H9 (cell line): ENCODE data around the gene ZNF556. TPM values are rescaled to one million over a fixed set of nuclear protein-coding genes. Genes with fewer than 3 reads are reported as not detected.

Experiments used
- DNase-seq: peaks from one replicate; pipeline ENCODE4 v3.0.0-alpha.2; 2017
- H2AFZ ChIP-seq: one replicate; pipeline ENCODE4 v1.6.1; 2013; ENCODE audit warnings: mild to moderate bottlenecking, low read length, control low read depth, moderate library complexity
- H2AK5ac ChIP-seq: 2 replicates; pipeline ENCODE4 v1.6.1; 2013; ENCODE audit warnings: low read length, control low read depth, mixed read lengths; ENCODE audit not compliant: insufficient read length
- H2BK120ac ChIP-seq: one replicate; pipeline ENCODE4 v1.6.1; 2013; ENCODE audit warnings: low read depth, mild to moderate bottlenecking, low read length, control low read depth, inconsistent platforms; ENCODE audit not compliant: poor library complexity, severe bottlenecking
- H2BK12ac ChIP-seq: 2 replicates; pipeline ENCODE4 v1.6.1; 2013; ENCODE audit warnings: low read length, control low read depth, mixed read lengths, low read depth; ENCODE audit not compliant: insufficient read length
- H2BK15ac ChIP-seq: 2 replicates; pipeline ENCODE4 v1.6.1; 2013; ENCODE audit warnings: low read depth, low read length, control low read depth
- H2BK20ac ChIP-seq: one replicate; pipeline ENCODE4 v1.6.1; 2013; ENCODE audit warnings: low read depth, mild to moderate bottlenecking, low read length, control low read depth, inconsistent platforms; ENCODE audit not compliant: poor library complexity, severe bottlenecking
- H2BK5ac ChIP-seq: 2 replicates; pipeline ENCODE4 v1.6.1; 2013; ENCODE audit warnings: low read length, control low read depth, mixed read lengths; ENCODE audit not compliant: insufficient read length
- H3K14ac ChIP-seq: 2 replicates; pipeline ENCODE4 v1.6.1; 2013; ENCODE audit warnings: low read length, control low read depth; ENCODE audit not compliant: insufficient read depth
- H3K18ac ChIP-seq: 2 replicates; pipeline ENCODE4 v1.6.1; 2013; ENCODE audit warnings: low read depth, mild to moderate bottlenecking, mixed read lengths, low read length, control low read depth; ENCODE audit not compliant: insufficient read length
- H3K23ac ChIP-seq: 2 replicates; pipeline ENCODE4 v1.6.1; 2013; ENCODE audit warnings: low read length, control low read depth, mixed read lengths, low read depth; ENCODE audit not compliant: insufficient read length
- H3K23me2 ChIP-seq: 2 replicates; pipeline ENCODE4 v1.6.1; 2013; ENCODE audit warnings: low read depth, mild to moderate bottlenecking, mixed read lengths, low read length, control low read depth; ENCODE audit not compliant: insufficient read length, poor library complexity, severe bottlenecking
- H3K27ac ChIP-seq: 2 replicates; pipeline ENCODE4 v1.5.1; 2013; ENCODE audit warnings: low read length, control low read depth, mixed read lengths, low read depth; ENCODE audit not compliant: insufficient read length
- H3K27me3 ChIP-seq: 2 replicates; pipeline ENCODE4 v1.6.1; 2013; ENCODE audit warnings: low read length, control low read depth, inconsistent platforms; ENCODE audit not compliant: insufficient read depth
- H3K4ac ChIP-seq: 2 replicates; pipeline ENCODE4 v1.6.1; 2013; ENCODE audit warnings: low read depth, mild to moderate bottlenecking, control low read depth, inconsistent platforms, low read length, moderate library complexity
- H3K4me1 ChIP-seq: 2 replicates; pipeline ENCODE4 v1.6.1; 2013; ENCODE audit warnings: low read length, control low read depth, inconsistent platforms; ENCODE audit not compliant: insufficient read depth
- H3K4me2 ChIP-seq: 2 replicates; pipeline ENCODE4 v1.6.1; 2013; ENCODE audit warnings: low read length, control low read depth, mixed read lengths; ENCODE audit not compliant: insufficient read length, insufficient read depth
- H3K56ac ChIP-seq: 2 replicates; pipeline ENCODE4 v1.6.1; 2013; ENCODE audit warnings: low read depth, mild to moderate bottlenecking, mixed read lengths, low read length, control low read depth; ENCODE audit not compliant: insufficient read length
- H3K79me1 ChIP-seq: 2 replicates; pipeline ENCODE4 v1.6.1; 2013; ENCODE audit warnings: low read depth, mild to moderate bottlenecking, moderate library complexity, low read length, control low read depth, inconsistent platforms; ENCODE audit not compliant: insufficient read depth, poor library complexity, severe bottlenecking
- H3K79me2 ChIP-seq: 2 replicates; pipeline ENCODE4 v1.6.1; 2013; ENCODE audit warnings: low read length, control low read depth, inconsistent platforms; ENCODE audit not compliant: insufficient read depth
- H3K9ac ChIP-seq: 2 replicates; pipeline ENCODE4 v1.6.1; 2013; ENCODE audit warnings: low read length, control low read depth, mixed read lengths; ENCODE audit not compliant: insufficient read length; ENCODE audit errors: extremely low read depth
- H3K9me3 ChIP-seq: one replicate; pipeline ENCODE4 v1.6.1; 2013; ENCODE audit warnings: low read depth, low read length, inconsistent platforms; ENCODE audit not compliant: control insufficient read depth
- H3T11ph ChIP-seq: one replicate; pipeline ENCODE4 v1.6.1; 2013; ENCODE audit warnings: mild to moderate bottlenecking, low read length, control low read depth, inconsistent platforms
- H4K20me1 ChIP-seq: one replicate; pipeline ENCODE4 v1.6.1; 2013; ENCODE audit not compliant: control insufficient read depth, insufficient read length, insufficient read depth
- H4K5ac ChIP-seq: 2 replicates; pipeline ENCODE4 v1.6.1; 2013; ENCODE audit warnings: low read depth, mild to moderate bottlenecking, mixed read lengths, low read length, control low read depth; ENCODE audit not compliant: insufficient read length
- H4K8ac ChIP-seq: replicated peaks from 2 replicates; pipeline ENCODE4 v1.6.1; 2013; ENCODE audit warnings: low read length, control low read depth, mixed read lengths, low read depth; ENCODE audit not compliant: insufficient read length
- H4K91ac ChIP-seq: 2 replicates; pipeline ENCODE4 v1.6.1; 2013; ENCODE audit warnings: low read depth, mild to moderate bottlenecking, moderate library complexity, mixed read lengths, low read length, control low read depth; ENCODE audit not compliant: insufficient read length
- H3K27ac Mint-ChIP-seq, 3 experiments: 2 replicates in 2 of 3; 3 replicates in 1 of 3; pipeline ENCODE4 v1.8.0; 2020 to 2021; ENCODE audit warnings: mixed read lengths in 3 of 3, mild to moderate bottlenecking in 1 of 3, moderate library complexity in 1 of 3
- H3K27me3 Mint-ChIP-seq: 2 replicates; pipeline ENCODE4 v1.8.0; 2021; ENCODE audit warnings: low read depth, mild to moderate bottlenecking, moderate library complexity, mixed read lengths
- H3K36me3 Mint-ChIP-seq, 3 experiments: 2 replicates in 2 of 3; 3 replicates in 1 of 3; pipeline ENCODE4 v1.8.0; 2020 to 2021; ENCODE audit warnings: low read depth in 3 of 3, mixed read lengths in 3 of 3; ENCODE audit not compliant: insufficient read depth in 1 of 3
- H3K4me1 Mint-ChIP-seq, 2 experiments: 2 replicates each; pipeline ENCODE4 v1.8.0; 2020; ENCODE audit warnings: mixed read lengths in 2 of 2
- H3K4me3 Mint-ChIP-seq, 2 experiments: 2 replicates in 1 of 2; 3 replicates in 1 of 2; pipeline ENCODE4 v1.8.0; 2020 to 2021; ENCODE audit warnings: mild to moderate bottlenecking in 2 of 2, mixed read lengths in 2 of 2, moderate library complexity in 1 of 2
- H3K9me3 Mint-ChIP-seq, 2 experiments: 2 replicates in 1 of 2; 3 replicates in 1 of 2; pipeline ENCODE4 v1.8.0; 2020; ENCODE audit warnings: mild to moderate bottlenecking in 2 of 2, mixed read lengths in 2 of 2, moderate library complexity in 1 of 2
- WGBS: extraction: QIAGEN DNeasy Blood & Tissue Kit; methylation state at CpG from one replicate; pipeline ENCODE4 v1.1.7; 2013; ENCODE audit warnings: missing lambda C conversion rate, low lambda C conversion rate, mixed read lengths; ENCODE audit not compliant: insufficient read length; ENCODE audit errors: extremely low coverage; 5-methylcytosine and 5-hydroxymethylcytosine counted together
- total RNA-seq: library from RNA; stranded (reverse); gene quantifications from 2 replicates; pipeline ENCODE4 v1.2.1, GENCODE V29; 2021
- TF ChIP-seq, protein P1 (sequence below): fragments of 200-600 bp; sonication (generic); conservative IDR thresholded peaks from 3 replicates; pipeline ENCODE4 v1.8.0; 2021; ENCODE audit warnings: antibody characterized with exemption, mild to moderate bottlenecking

The ZNF556 gene
- total RNA-seq, 1 experiment from 2014 or later, result not detected

DNA sequence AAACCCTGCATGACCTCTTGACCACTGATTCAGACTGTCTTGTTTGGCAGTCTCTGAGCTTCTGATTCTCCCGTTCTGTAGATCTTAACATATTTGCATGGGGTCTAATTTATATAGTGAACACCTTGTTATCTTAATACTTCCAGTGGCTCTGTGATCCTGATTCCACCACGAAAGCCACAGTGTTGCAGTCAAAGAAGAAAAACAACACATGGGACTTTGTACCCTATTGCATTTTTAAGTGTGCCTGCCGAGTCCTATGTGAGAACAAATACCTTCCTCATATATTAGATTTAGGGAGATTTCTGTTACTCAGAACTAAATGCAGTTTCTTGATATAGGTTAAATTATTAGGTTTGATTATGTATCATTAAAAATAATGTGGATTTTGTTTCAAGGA, 12.3 kb upstream of the ZNF556 start:
- Histone ChIP-seq H4K5ac (no peak overlapping the region), H2BK12ac (no peak overlapping the region), H3K27ac (no peak overlapping the region), H3K4ac (no peak overlapping the region), H3K79me1 (no peaks in the 10 kb centered on the region), H3K9me3 (peaks cover 80% of the 10 kb centered on the region), H2BK20ac (no peak overlapping the region), H2BK120ac (no peak overlapping the region), H3K27me3 (no peaks in the 10 kb centered on the region), H3K23me2 (no peaks in the 10 kb centered on the region), H4K91ac (no peak overlapping the region), H3K4me2 (no peak overlapping the region), H4K8ac (no peak overlapping the region), H4K20me1 (no peaks in the 10 kb centered on the region), H3K18ac (no peak overlapping the region), H3K56ac (no peak overlapping the region), H2AK5ac (no peak overlapping the region), H3K23ac (no peak overlapping the region), H2BK15ac (no peak overlapping the region), H2AFZ (no peak overlapping the region), H3K79me2 (no peaks in the 10 kb centered on the region), H3K9ac (no peak overlapping the region), H3K4me1 (no peaks in the 10 kb centered on the region), H2BK5ac (no peak overlapping the region), H3T11ph (no peak overlapping the region), H3K14ac (no peak overlapping the region)
- no peak for DNase-seq
- Mint-ChIP-seq H3K27ac (no peak overlapping the region), H3K9me3 (peaks cover 88 to 93% of the 10 kb centered on the region in 2 experiments), H3K4me3 (no peak overlapping the region; a peak in 1 of 5 replicates), H3K4me1 (no peaks in the 10 kb centered on the region), H3K36me3 (peaks cover 63 to 81% (median 70%) of the 10 kb centered on the region in 3 experiments), H3K27me3 (peaks cover 7% of the 10 kb centered on the region)
- TF ChIP-seq, protein P1, sequence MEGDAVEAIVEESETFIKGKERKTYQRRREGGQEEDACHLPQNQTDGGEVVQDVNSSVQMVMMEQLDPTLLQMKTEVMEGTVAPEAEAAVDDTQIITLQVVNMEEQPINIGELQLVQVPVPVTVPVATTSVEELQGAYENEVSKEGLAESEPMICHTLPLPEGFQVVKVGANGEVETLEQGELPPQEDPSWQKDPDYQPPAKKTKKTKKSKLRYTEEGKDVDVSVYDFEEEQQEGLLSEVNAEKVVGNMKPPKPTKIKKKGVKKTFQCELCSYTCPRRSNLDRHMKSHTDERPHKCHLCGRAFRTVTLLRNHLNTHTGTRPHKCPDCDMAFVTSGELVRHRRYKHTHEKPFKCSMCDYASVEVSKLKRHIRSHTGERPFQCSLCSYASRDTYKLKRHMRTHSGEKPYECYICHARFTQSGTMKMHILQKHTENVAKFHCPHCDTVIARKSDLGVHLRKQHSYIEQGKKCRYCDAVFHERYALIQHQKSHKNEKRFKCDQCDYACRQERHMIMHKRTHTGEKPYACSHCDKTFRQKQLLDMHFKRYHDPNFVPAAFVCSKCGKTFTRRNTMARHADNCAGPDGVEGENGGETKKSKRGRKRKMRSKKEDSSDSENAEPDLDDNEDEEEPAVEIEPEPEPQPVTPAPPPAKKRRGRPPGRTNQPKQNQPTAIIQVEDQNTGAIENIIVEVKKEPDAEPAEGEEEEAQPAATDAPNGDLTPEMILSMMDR, result no peak
- WGBS, result no CpG with 5 or more reads among the region's 3 CpGs
